OCI-LY1 (cell line): Measurements from ENCODE around the gene TLE2.
"Not testable (repeated sequence)": the region's sequence is repeated elsewhere in the genome, so short reads cannot be mapped to it uniquely, and the experiment has no call there.

Experiments
- H2AFZ ChIP-seq: fragments of 200-600 bp; sonication (generic), shearing (Covaris generic); 2 replicates; pipeline ENCODE4 v1.6.0; 2014; ENCODE audit warnings: antibody characterized with exemption, mild to moderate bottlenecking, low read length
- H3F3A ChIP-seq: fragments of 200-600 bp; sonication (generic), shearing (Covaris generic); 2 replicates; pipeline ENCODE4 v1.6.0; 2014; ENCODE audit warnings: mild to moderate bottlenecking, antibody characterized with exemption, low read length, moderate library complexity; ENCODE audit not compliant: insufficient read depth
- H3K27ac ChIP-seq: fragments of 200-600 bp; sonication (generic); 2 replicates; pipeline ENCODE4 v1.5.1; 2014; ENCODE audit warnings: low read length, mixed run types, mild to moderate bottlenecking, low read depth; ENCODE audit not compliant: poor library complexity, severe bottlenecking
- H3K27me3 ChIP-seq: fragments of 200-600 bp; sonication (generic); 2 replicates; pipeline ENCODE4 v1.6.0; 2014; ENCODE audit warnings: antibody characterized with exemption, mild to moderate bottlenecking, low read length, moderate library complexity; ENCODE audit not compliant: insufficient read depth
- H3K36me3 ChIP-seq: fragments of 200-600 bp; sonication (generic); 2 replicates; pipeline ENCODE4 v1.6.1; 2014; ENCODE audit warnings: mild to moderate bottlenecking, antibody characterized with exemption, low read length, moderate library complexity, mixed read lengths; ENCODE audit not compliant: insufficient read depth
- H3K4me1 ChIP-seq: fragments of 200-600 bp; sonication (generic); 2 replicates; pipeline ENCODE4 v1.5.1; 2014; ENCODE audit warnings: mild to moderate bottlenecking, low read length, moderate library complexity; ENCODE audit not compliant: insufficient read depth, severe bottlenecking
- H3K4me2 ChIP-seq: fragments of 200-600 bp; sonication (generic), shearing (Covaris generic); 2 replicates; pipeline ENCODE4 v1.6.1; 2014; ENCODE audit warnings: low read length
- H3K4me3 ChIP-seq: fragments of 200-600 bp; sonication (generic); 2 replicates; pipeline ENCODE4 v1.5.1; 2014; ENCODE audit warnings: low read length, low read depth, mild to moderate bottlenecking, mixed read lengths; ENCODE audit not compliant: poor library complexity, severe bottlenecking
- H3K79me2 ChIP-seq: fragments of 200-600 bp; shearing (Covaris generic); 2 replicates; pipeline ENCODE4 v1.6.1; 2016; ENCODE audit warnings: mixed run types, low read length, mixed read lengths; ENCODE audit not compliant: insufficient read depth
- H3K9ac ChIP-seq: fragments of 200-600 bp; sonication (generic), shearing (Covaris generic); 2 replicates; pipeline ENCODE4 v1.6.1; 2014; ENCODE audit warnings: mild to moderate bottlenecking, low read length, mixed read lengths
- H3K9me2 ChIP-seq: fragments of 200-600 bp; sonication (generic), shearing (Covaris generic); 2 replicates; pipeline ENCODE4 v1.6.1; 2014; ENCODE audit warnings: low read depth, mild to moderate bottlenecking, low read length, mixed read lengths
- H3K9me3 ChIP-seq: fragments of 200-600 bp; shearing (Covaris generic); 2 replicates; pipeline ENCODE4 v1.6.1; 2014; ENCODE audit warnings: low read length, mixed read lengths
- H4K20me1 ChIP-seq: fragments of 200-600 bp; sonication (generic), shearing (Covaris generic); 2 replicates; pipeline ENCODE4 v1.6.0; 2016; ENCODE audit warnings: mild to moderate bottlenecking, low read length; ENCODE audit not compliant: insufficient read depth
- CTCF ChIP-seq: fragments of 200-600 bp; sonication (generic), shearing (Covaris generic); IDR thresholded peaks from 2 replicates; pipeline ENCODE4 v1.5.1; 2017; ENCODE audit warnings: mild to moderate bottlenecking, antibody characterized with exemption, low read length, moderate library complexity, mixed read lengths
- EZH2 ChIP-seq: fragments of 200-600 bp; sonication (generic), shearing (Covaris generic); IDR thresholded peaks from 2 replicates; pipeline ENCODE4 v1.8.0; 2017; ENCODE audit warnings: borderline replicate concordance, mixed run types, mild to moderate bottlenecking, antibody characterized with exemption, low read length, moderate library complexity, mixed read lengths

Gene TLE2

GRCh38 chr19:2994588-2995131, 34.4 kb downstream of the TLE2 start:
- Histone ChIP-seq H3K36me3 (no peaks in the 10 kb centered on the region; the same call in 1 of the 2 replicates), H3K79me2 (no peaks in the 10 kb centered on the region), H3K9me2 (no peaks in the 10 kb centered on the region), H3F3A (no peaks in the 10 kb centered on the region), H3K27ac (no peak overlapping the region), H3K9ac (no peak overlapping the region), H3K4me3 (no peak overlapping the region), H3K9me3 (no peaks in the 10 kb centered on the region), H4K20me1 (no peaks in the 10 kb centered on the region), H3K27me3 (no peaks in the 10 kb centered on the region), H3K4me2 (no peak overlapping the region), H2AFZ (no peak overlapping the region), H3K4me1 (no peaks in the 10 kb centered on the region)
- TF ChIP-seq EZH2 (no peak), CTCF (no peak)

- Histone ChIP-seq H3K9me2 (no peaks in the 10 kb centered on the region), H3F3A (no peaks in the 10 kb centered on the region), H3K4me2 (no peak overlapping the region), H3K9ac (no peak overlapping the region), H2AFZ (no peak overlapping the region), H4K20me1 (no peaks in the 10 kb centered on the region), H3K9me3 (no peaks in the 10 kb centered on the region), H3K27ac (no peak overlapping the region), H3K4me3 (no peak overlapping the region), H3K27me3 (peaks cover 4% of the 10 kb centered on the region; the same call in 1 of the 2 replicates), H3K79me2 (no peaks in the 10 kb centered on the region), H3K4me1 (no peaks in the 10 kb centered on the region), H3K36me3 (no peaks in the 10 kb centered on the region; the same call in 1 of the 2 replicates)
- TF ChIP-seq CTCF, result no peak
- no peak for TF ChIP-seq EZH2
Measured at GRCh38 chr19:2993579-2993978, 35.5 kb downstream of the TLE2 start.

GRCh38 chr19:2992958-2993357, 36.1 kb downstream of the TLE2 start:
- Histone ChIP-seq H3K79me2 (no peaks in the 10 kb centered on the region), H3K9me3 (no peaks in the 10 kb centered on the region), H3K9ac (no peak overlapping the region), H3F3A (no peaks in the 10 kb centered on the region), H3K27me3 (peaks cover 4% of the 10 kb centered on the region; the same call in 1 of the 2 replicates), H3K4me1 (no peaks in the 10 kb centered on the region), H3K36me3 (no peaks in the 10 kb centered on the region), H3K4me3 (no peak overlapping the region), H2AFZ (no peak overlapping the region), H3K27ac (no peak overlapping the region), H3K9me2 (no peaks in the 10 kb centered on the region), H4K20me1 (no peaks in the 10 kb centered on the region), H3K4me2 (no peak overlapping the region)
- TF ChIP-seq CTCF (no peak), EZH2 (no peak)

- H3K4me3 ChIP-seq, H3K27ac ChIP-seq, H3K9me3 ChIP-seq, H3K27me3 ChIP-seq, H3F3A ChIP-seq, H3K4me1 ChIP-seq, H3K4me2 ChIP-seq, H3K36me3 ChIP-seq, H3K9ac ChIP-seq, H3K79me2 ChIP-seq, H3K9me2 ChIP-seq, H2AFZ ChIP-seq, H4K20me1 ChIP-seq: not testable (repeated sequence)
Measured at GRCh38 chr19:2992333-2992732, 36.7 kb downstream of the TLE2 start.
